Small intestine (tissue), 7 donors: Measurements from ENCODE around the gene GOLGA8B. TPM values are rescaled to one million over a fixed set of nuclear protein-coding genes. Genes with fewer than 3 reads are reported as not detected.
"Not testable (repeated sequence)": the region's sequence is repeated elsewhere in the genome, so short reads cannot be mapped to it uniquely, and the experiment has no call there.

Source experiments
- DNase-seq, 2 donors: peaks; one replicate each; pipeline versions ENCODE4 v3.0.0 to v3.0.0-alpha.2; 2013
- FAIRE-seq: peaks from 2 replicates; lab custom pipeline; 2012; peaks lifted over from hg19 to GRCh38; lab: Jason Lieb, UNC
- H3K27ac ChIP-seq, 3 donors: one replicate each; pipeline ENCODE4 v1.5.1; 2013; ENCODE audit warnings: low read length in 2 of 3, mild to moderate bottlenecking in 2 of 3, control low read depth in 1 of 3, inconsistent platforms in 1 of 3, low read depth in 1 of 3, moderate library complexity in 1 of 3
- H3K27me3 ChIP-seq, 3 donors: one replicate each; pipeline ENCODE4 v1.6.1; 2013; ENCODE audit warnings: low read length in 3 of 3, inconsistent platforms in 1 of 3; ENCODE audit not compliant: control insufficient read depth in 3 of 3, insufficient read depth in 3 of 3
- H3K36me3 ChIP-seq, 3 donors: one replicate each; pipeline ENCODE4 v1.6.1; 2013; ENCODE audit warnings: low read length in 3 of 3, inconsistent platforms in 1 of 3, low read depth in 1 of 3, mild to moderate bottlenecking in 1 of 3, moderate library complexity in 1 of 3; ENCODE audit not compliant: control insufficient read depth in 3 of 3, insufficient read depth in 2 of 3
- H3K4me1 ChIP-seq, 3 donors: one replicate each; pipeline ENCODE4 v1.6.1; 2013; ENCODE audit warnings: low read length in 2 of 3, inconsistent platforms in 1 of 3, low read depth in 1 of 3, mild to moderate bottlenecking in 1 of 3, moderate library complexity in 1 of 3; ENCODE audit not compliant: control insufficient read depth in 3 of 3, insufficient read depth in 2 of 3
- H3K4me3 ChIP-seq, 3 donors: one replicate each; pipeline ENCODE4 v1.5.1; 2013; ENCODE audit warnings: low read length in 3 of 3, control low read depth in 1 of 3, inconsistent platforms in 1 of 3, low read depth in 1 of 3, mild to moderate bottlenecking in 1 of 3, moderate library complexity in 1 of 3
- H3K9me3 ChIP-seq, 2 donors: one replicate each; pipeline ENCODE4 v1.6.1; 2013; ENCODE audit warnings: low read depth in 1 of 2, low read length in 1 of 2; ENCODE audit not compliant: control insufficient read depth in 2 of 2, insufficient read depth in 1 of 2
- WGBS, 3 donors: extraction: QIAGEN DNeasy Blood & Tissue Kit; methylation state at CpG; one replicate each; pipeline ENCODE4 v1.1.7; 2013; 5-methylcytosine and 5-hydroxymethylcytosine counted together
- polyA plus RNA-seq, 4 donors: library from polyadenylated mRNA; stranded (reverse) in 3 of 4; unstranded in 1 of 4; fragments of 200-250 nt in 3 of 4; fragments of 120-200 nt in 1 of 4; gene quantifications; one replicate each; pipeline versions ENCODE4 v1.2.1 to v1.2.3, GENCODE V29; 2013
- donor health status: healthy with polysubstance abuse.
- donor health status: control.
- donor health status: control.
- donor health status: Bipolar disorder and iron deficiency.
- donor health status: healthy.

Gene GOLGA8B
- polyA plus RNA-seq, 4 donors, result 7.6 to 77.4 (median 37.4) TPM

- H3K9me3 ChIP-seq, FAIRE-seq, H3K27ac ChIP-seq, H3K36me3 ChIP-seq, DNase-seq, H3K27me3 ChIP-seq, H3K4me3 ChIP-seq, H3K4me1 ChIP-seq: not testable (repeated sequence)
- WGBS, 3 donors, result 75 to 81% methylated on average over 5 of the region's 5 CpGs; no CpG with 5 or more reads in 1 of the 3 donors
Measured at GRCh38 chr15:34564711-34565110, 18.7 kb downstream of the GOLGA8B start.

GRCh38 chr15:34560814-34561213 is 22.6 kb downstream of the GOLGA8B start:
- FAIRE-seq, H3K4me3 ChIP-seq, H3K4me1 ChIP-seq, H3K27me3 ChIP-seq, DNase-seq, H3K9me3 ChIP-seq, H3K36me3 ChIP-seq, H3K27ac ChIP-seq: not testable (repeated sequence)
- WGBS, 3 donors, result 80 to 95% methylated on average over 3 of the region's 6 CpGs; no CpG with 5 or more reads in 1 of the 3 donors

GRCh38 chr15:34559764-34560163 is 23.7 kb downstream of the GOLGA8B start:
- H3K4me1 ChIP-seq, H3K27ac ChIP-seq, FAIRE-seq, H3K4me3 ChIP-seq, H3K9me3 ChIP-seq, H3K27me3 ChIP-seq, H3K36me3 ChIP-seq, DNase-seq: not testable (repeated sequence)
- WGBS, 3 donors, result 97 to 100% (median 99%) methylated on average over 5 of the region's 5 CpGs

GRCh38 chr15:34555162-34555561 is 28.3 kb downstream of the GOLGA8B start:
- WGBS, 3 donors, result no CpG with 5 or more reads among the region's 7 CpGs
- H3K4me1 ChIP-seq, H3K36me3 ChIP-seq, H3K9me3 ChIP-seq, DNase-seq, FAIRE-seq, H3K27me3 ChIP-seq, H3K4me3 ChIP-seq, H3K27ac ChIP-seq: not testable (repeated sequence)

- not testable (repeated sequence) for H3K36me3 ChIP-seq, H3K4me1 ChIP-seq, FAIRE-seq, H3K9me3 ChIP-seq, H3K27me3 ChIP-seq, DNase-seq, H3K4me3 ChIP-seq, H3K27ac ChIP-seq
- 86% methylated on average over 2 of the region's 9 CpGs; no CpG with 5 or more reads in 2 of the 3 donors for WGBS, 3 donors
Measured at GRCh38 chr15:34554716-34555115, 28.7 kb downstream of the GOLGA8B start.

- not testable (repeated sequence) for H3K27me3 ChIP-seq, FAIRE-seq, H3K36me3 ChIP-seq, H3K27ac ChIP-seq, H3K9me3 ChIP-seq, H3K4me3 ChIP-seq, DNase-seq, H3K4me1 ChIP-seq
- 96 to 99% (median 97%) methylated on average over 3 of the region's 5 CpGs for WGBS, 3 donors
Measured at GRCh38 chr15:34554126-34554525, 29.3 kb downstream of the GOLGA8B start.

- not testable (repeated sequence) for H3K9me3 ChIP-seq
Measured at GRCh38 chr15:34550129-34550528, 33.3 kb downstream of the GOLGA8B start.

GRCh38 chr15:34549381-34549809 is 34.1 kb downstream of the GOLGA8B start:
- H3K4me3 ChIP-seq, DNase-seq, H3K4me1 ChIP-seq, H3K27ac ChIP-seq, FAIRE-seq, H3K27me3 ChIP-seq, H3K36me3 ChIP-seq, H3K9me3 ChIP-seq: not testable (repeated sequence)
- 88 to 95% methylated on average over 1 of the region's 4 CpGs; no CpG with 5 or more reads in 1 of the 3 donors for WGBS, 3 donors

More at GRCh38 chr15:34550129-34550528, 33.3 kb downstream of the GOLGA8B start:
- no CpG with 5 or more reads among the region's 3 CpGs for WGBS, 3 donors
- not testable (repeated sequence) for FAIRE-seq, H3K4me3 ChIP-seq, DNase-seq, H3K36me3 ChIP-seq, H3K4me1 ChIP-seq, H3K27me3 ChIP-seq, H3K27ac ChIP-seq
